ENCODE data around the gene FABP2. TPM values are rescaled to one million over a fixed set of nuclear protein-coding genes. Genes with fewer than 3 reads are reported as not detected.

FABP2 gene
- total RNA-seq, 1 donor from 2014 or later = not detected

DNA sequence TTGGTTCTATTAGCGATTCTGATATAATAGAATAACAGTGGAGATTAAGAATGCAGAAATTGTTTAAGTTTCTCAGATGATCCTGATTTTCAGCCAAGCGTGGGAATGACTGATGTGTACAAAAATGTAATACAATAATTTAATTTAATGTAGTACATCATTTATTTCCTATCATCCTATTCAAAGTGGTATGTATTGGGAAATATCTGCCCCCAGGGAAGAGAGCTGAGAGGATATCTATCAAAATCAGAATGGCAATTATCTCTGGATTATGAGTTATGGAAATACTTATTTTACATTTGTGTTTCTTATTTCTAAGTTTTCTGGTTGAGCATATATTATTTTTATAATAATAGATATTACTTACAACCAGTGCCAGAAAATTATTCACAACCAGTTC lies 3.9 kb downstream of the FABP2 start:
- DNase-seq (no peak), ATAC-seq (ENCODE audit: poor library complexity) (no peak)
- intact Hi-C loops (cut with DNase I) = loop anchor here (10.0 kb wide), 1 partner anchor 177 kb away; no protein-coding TSS in a partner anchor

DNA sequence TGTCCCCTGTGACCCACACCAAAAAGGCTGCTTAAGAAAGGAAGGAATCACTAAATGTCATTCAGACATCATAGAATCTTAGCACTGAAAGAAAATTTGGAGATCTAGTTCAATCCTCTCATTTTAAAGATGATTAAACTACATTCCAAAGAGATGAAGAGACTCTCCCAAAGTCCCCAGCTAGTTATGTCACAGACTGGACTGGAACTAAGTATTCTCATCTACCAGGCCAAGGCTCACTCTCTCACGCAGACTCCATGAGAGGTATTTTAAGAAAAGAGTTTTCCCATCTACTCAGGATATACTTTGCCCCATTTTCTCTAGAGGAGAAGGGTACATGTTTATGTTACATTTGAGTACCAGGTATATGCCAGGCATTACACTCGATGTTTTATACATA lies 6.9 kb downstream of the FABP2 start:
- ATAC-seq (ENCODE audit: poor library complexity) (no peak), DNase-seq (no peak)
- intact Hi-C loops (cut with DNase I) = loop anchor here (10.0 kb wide), 1 partner anchor 180 kb away; no protein-coding TSS in a partner anchor

DNA sequence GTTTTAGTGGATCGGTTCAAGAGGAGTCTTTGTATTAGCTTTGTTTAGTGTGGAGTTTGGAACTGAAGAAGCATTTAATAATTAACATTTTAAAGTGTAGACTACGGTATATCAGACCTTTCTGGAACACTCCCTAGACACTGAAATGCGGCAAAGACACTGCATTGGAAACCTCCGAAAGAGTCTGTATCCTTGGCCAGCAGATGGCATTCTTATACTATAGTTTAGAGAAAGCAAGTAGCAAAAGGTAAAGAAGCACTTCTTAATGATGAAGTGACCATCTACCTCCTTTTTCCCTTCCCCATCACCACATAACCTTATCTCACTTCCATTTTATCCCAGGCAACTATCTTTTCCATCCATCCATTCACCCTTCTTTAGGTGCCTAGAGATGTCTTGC lies 7.6 kb downstream of the FABP2 start:
- ATAC-seq (ENCODE audit: poor library complexity) (peak; percentile 88), DNase-seq (no peak)
- intact Hi-C loops (cut with DNase I) = loop anchor here (5.0 to 10.0 kb wide), 2 partner anchors 180 to 738 kb away; no protein-coding TSS in a partner anchor

DNA sequence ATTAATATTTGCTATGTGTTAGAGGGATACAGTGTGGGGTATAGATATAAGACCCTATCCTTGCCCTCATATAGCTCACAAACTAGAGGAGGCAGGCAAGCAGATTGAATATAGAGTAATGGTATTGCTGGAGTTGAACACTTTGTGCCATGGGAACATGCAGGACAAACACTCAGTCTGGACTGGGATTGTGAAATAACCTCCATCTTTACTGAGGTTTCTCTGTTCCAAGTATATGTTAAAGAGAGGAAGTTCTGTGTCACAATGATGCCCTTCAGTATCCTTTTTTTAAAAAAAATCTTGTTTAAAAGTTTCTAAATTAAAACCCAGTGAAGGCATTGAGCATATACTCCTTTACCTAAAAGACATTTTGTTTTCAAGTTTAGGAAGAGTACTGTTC lies 8.7 kb downstream of the FABP2 start:
- intact Hi-C loops (cut with DNase I) = loop anchor here (5.0 to 10.0 kb wide), 2 partner anchors 182 to 739 kb away; no protein-coding TSS in a partner anchor
- DNase-seq (no peak), ATAC-seq (ENCODE audit: poor library complexity) (no peak)

DNA sequence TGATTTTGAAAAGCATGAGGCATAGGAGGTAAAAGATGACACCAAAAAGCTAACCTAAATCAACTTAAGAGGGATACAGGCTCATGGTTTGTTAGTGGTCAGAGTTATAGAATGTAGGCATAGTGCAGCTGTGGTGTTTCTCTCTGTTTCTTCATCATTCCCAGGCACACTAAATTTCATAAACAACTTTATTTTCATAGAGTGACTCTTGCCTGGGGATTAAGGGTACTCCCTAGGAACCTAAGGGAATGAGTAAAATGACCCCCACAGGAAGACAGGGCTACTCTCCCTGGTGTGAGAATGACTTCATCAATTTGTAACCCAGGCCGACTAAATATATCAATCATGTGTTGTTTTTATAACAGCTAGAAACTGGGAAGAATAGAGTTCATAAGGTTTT lies 11.1 kb downstream of the FABP2 start:
- intact Hi-C loops (cut with DNase I) = loop anchor here (5.0 to 10.0 kb wide), 2 partner anchors 184 to 741 kb away; no protein-coding TSS in a partner anchor
- DNase-seq (no peak), ATAC-seq (ENCODE audit: poor library complexity) (no peak)

DNA sequence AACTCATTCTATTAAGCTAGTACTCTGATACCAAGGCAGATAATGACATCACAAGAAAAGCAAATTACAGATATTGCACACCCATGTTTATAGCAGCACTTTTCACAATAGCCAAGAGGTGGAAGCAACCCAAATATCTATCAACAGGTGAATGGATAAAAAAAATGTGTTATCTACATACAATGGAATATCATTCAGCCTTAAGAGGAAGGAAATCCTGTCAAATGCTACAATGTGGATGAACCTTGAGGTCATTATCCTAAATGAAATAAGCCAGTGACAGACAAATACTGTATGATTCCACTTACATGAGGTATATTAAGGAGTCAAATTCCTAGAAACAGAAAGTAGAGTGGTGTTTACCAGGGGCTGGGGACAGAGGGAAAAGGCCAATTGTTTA lies 14.3 kb downstream of the FABP2 start:
- DNase-seq (no peak), ATAC-seq (ENCODE audit: poor library complexity) (no peak)
- intact Hi-C loops (cut with DNase I) = loop anchor here (10.0 kb wide), 1 partner anchor 317 kb away; the partner anchor contains the start of gene PDE5A

DNA sequence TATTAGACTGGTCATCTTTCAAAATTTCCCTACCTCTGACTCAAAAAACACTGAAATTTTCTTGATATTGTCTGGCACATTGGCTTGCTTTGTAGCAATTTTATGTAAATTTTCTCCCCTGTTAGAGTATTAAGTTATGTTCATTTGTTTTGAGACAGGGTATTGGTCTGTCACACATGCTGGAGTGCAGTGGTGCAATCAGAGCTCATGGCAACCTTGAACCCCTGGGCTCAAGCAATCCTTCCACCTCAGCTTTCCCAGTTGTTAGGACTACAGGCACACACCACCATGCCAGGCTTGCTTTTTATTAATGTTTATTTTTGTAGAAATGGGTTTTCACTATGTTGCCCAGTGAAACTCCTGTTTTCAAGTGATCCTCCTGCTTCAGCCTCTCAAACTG lies 17.5 kb downstream of the FABP2 start:
- intact Hi-C loops (cut with DNase I) = loop anchor here (10.0 kb wide), 1 partner anchor 320 kb away; the partner anchor contains the start of gene PDE5A
- ATAC-seq (ENCODE audit: poor library complexity) (no peak), DNase-seq (no peak)

DNA sequence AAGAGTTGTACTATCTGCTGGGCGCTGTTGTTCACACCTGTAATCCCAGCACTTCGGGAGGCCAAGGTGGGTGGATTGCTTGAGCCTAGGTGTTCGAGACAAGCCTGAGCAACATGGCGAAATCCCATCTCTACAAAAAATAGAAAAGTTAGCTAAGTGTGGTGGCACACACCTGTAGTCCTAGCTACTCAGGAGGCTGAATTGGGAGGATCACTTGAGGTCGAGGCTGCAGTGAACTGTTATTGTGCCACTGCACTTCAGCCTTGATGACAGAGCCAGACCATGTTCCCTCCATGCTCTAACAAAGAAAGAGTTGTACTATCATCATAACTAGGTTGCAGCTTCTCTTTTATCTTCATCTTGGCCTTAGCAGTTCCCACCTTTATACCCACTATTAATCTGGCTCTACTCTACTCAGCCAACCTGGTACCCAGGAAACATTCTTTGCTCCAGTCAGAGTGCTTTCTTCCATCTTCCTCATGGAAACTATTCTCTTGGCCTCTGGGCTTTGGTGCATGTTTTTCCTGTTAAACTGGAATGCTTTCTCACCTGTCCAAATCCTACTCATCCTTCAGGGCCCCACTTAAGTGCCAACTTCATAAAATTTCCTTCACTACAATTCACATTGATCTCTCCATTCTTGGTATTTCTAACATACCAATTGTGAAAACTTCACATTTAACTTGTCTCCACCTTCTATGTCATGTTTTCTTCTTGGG lies 18.2 kb downstream of the FABP2 start:
- intact Hi-C loops (cut with DNase I) = loop anchor here (10.0 kb wide), 1 partner anchor 321 kb away; the partner anchor contains the start of gene PDE5A
- ATAC-seq (ENCODE audit: poor library complexity) = no peak

DNA sequence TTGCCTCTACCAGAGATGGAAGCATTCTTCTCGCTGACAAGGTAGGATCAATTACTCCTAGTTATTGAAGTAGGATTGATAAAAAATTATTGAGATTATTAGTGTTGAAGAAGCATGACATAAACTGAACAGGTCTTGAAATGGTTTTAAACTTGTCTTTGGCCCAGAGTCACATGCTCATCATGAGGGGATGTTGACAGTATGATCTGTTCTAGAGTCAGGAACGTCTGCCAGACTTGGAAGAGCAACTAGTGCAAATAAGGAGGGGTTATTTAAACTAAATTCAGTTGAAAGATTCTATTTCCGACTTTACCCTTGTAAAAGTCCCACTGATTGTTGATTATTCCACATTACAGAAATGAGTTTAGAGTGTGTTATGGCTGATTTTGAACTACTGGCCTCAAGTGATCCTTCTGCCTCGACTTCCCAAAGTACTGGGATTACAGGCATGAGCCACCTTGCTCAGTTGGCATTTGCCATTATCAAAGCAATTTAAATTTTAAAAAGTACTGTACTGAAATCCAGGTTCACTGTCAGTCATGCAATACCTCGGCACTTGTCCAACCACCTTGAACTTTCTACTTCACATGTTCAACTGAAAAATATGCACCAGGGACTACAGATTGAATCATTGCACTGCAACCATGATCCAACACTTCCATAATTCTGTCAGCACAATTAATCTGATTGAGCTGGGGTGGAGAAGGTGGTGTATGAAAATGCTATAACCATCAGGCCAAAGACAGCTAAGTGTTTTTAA lies 19.7 kb downstream of the FABP2 start:
- ATAC-seq (ENCODE audit: poor library complexity) (no peak), DNase-seq (no peak)
- intact Hi-C loops (cut with DNase I) = loop anchor here (10.0 kb wide), 1 partner anchor 323 kb away; the partner anchor contains the start of gene PDE5A

More for the DNA sequence above, 18.2 kb downstream of the FABP2 start:
- DNase-seq = no peak

DNA sequence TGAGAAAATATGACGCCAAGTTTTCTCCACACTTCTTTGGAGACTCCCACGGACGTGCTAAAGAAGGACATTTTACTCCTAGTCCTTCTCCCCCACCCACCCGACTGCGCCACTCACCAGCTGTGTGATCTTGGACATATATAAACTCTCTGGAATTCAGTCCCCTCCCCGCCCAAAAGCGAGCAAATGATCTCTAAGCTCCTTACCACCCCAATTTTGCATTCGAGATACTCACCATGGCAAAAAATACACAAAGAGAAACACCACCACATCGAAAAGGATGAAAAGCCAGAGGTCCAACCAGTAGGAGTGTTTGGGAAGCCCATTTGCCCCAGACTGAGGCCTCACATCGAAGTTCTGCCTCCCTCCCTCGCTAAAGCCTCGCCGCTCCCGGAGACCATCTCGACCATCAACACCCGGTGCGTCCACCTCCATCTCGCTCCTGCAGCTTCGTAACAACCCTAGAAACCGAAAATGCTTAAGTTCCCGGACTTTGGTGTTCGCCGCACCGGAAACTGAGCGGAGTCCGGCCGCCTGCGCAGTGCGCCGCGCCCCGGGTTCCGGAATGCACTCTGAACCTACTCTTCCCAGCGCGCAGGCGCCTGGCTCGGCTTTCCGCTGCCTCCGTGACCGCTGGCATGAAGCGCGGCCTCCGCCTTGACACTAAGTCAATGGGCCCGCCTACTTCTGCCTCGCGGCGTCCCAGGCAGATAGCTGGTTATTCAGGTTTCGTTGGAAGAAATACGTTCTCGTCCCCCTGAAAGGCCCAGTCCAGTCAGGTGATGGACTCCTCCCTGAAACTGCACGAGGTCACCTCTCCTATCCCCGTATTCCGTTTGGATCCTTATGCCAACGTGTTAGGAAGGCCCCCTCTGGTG lies 21.6 kb downstream of the FABP2 start:
- peak; percentile 97 for ATAC-seq (ENCODE audit: poor library complexity)
- DNase-seq = peak; percentile 98
- intact Hi-C loops (cut with DNase I) = loop anchor here (10.0 kb wide), 1 partner anchor 324 kb away; the partner anchor contains the start of gene PDE5A

DNA sequence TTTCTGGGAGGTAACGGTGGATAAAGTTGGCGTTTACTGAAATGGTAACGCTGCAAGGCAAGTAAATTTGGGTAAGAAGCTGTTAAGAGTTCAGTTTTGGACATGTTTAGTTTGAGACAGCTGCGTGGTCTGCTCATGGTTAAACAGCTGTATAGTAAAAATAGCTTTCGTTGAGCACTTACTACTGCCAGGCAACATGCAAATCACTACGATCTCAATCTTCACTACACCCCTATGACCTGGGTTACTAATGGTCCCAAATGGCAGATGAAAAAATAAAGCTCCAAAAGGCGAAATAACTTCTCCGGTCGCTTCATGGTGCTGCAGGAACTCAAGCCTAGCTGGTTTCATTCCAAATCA lies 22.2 kb downstream of the FABP2 start:
- intact Hi-C loops (cut with DNase I) = loop anchor here (10.0 kb wide), 1 partner anchor 325 kb away; the partner anchor contains the start of gene PDE5A
- ATAC-seq (ENCODE audit: poor library complexity) (peak; percentile 24), DNase-seq (no peak)

DNA sequence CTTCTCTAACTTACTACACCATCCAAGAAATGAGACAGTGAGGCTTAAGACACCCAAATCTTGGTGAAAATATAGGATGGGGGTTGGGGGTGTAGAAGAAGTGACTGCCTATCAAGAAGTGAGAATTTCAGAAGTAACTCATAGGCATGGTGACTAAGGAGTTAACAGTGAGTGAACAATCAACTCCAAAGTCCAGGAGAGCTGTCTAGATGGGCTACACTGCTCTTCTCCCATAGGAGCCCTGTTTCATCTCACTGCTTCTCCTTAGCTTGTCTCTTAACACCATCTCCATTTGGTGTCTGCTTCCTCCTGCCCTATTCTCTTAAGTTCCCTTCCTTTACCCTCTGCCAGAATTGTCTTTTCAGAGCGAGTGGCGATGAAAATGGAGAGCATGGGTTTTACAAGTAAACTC lies 22.7 kb downstream of the FABP2 start:
- peak; percentile 12 for ATAC-seq (ENCODE audit: poor library complexity)
- intact Hi-C loops (cut with DNase I) = no loop called here
- DNase-seq = no peak

DNA sequence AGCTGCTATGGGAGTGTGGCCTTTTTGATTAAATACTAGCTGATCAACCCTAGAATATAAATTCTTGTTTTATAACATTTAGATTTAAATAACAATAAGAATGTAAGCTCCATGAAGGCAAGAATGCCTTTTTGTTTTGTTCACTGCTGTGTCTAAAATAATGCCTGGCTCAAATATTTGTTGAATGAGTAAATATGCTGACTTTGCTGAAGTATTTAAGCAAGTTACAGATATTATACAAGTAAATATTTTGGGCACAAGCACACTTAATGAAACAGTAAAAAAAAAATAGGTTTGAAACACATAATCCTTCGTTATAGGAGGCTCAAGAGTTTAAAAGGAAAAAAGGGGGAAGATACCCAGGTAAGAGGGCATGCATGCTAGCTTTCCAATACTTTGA lies 24.1 kb downstream of the FABP2 start:
- intact Hi-C loops (cut with DNase I) = no loop called here
- ATAC-seq (ENCODE audit: poor library complexity) = no peak
- DNase-seq = no peak

DNA sequence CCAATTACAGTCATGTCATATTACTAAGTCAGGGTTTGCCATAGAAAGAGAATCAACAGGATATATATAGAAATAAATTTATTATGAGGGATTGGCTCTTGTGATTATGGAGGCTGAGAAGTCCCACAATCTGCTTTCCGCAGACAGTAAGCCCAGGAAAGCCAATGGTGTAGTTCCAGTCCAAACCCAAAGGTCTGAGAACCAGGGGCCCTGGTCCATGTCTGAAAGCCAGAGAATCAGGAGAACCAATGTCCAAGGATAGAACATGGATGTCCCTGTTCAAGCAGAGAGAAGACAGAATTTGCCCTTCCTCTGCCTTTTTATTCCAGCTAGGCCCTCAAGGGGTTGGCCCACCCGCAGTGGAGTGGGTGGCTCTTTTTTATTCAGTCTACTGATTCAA lies 25.6 kb downstream of the FABP2 start:
- ATAC-seq (ENCODE audit: poor library complexity) = no peak
- intact Hi-C loops (cut with DNase I) = no loop called here
- no peak for DNase-seq

DNA sequence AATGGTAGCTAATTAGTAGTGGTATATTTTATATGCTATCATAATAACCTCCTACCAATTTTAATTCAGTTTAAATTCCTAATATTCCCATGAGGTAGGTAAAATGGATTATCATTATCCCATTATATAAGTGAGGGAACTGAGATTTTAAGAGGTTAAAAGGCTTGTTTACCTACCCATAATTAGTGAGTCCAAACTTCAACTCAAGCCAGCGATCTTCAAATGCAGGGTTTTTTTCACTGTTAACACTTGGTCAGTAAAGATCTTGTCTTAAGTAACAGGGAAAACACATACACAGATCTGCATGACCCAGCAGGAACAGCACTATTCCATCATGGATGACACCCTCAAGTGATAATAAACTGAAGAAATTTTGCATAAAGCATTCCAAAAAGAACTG lies 31.3 kb downstream of the FABP2 start:
- ATAC-seq (ENCODE audit: poor library complexity) (no peak), DNase-seq (no peak)
- intact Hi-C loops (cut with DNase I) = no loop called here

DNA sequence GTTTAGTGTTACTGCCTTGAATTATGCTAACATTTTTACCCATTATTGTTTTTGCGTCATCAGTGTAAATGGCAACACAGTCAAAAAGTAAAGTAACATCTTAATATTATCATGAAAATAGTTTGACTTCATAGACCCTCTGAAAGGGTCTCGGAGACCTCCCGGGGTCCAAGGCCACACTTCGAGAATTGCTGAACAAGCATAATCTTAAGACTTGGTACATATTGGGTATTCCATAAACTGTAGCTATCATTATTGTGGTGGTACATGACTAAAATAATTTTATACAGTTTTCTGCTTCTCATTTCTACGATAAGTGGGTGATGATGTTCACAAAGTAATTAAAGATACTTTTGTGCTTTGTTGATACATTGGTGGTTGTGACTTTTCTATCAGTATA lies 32.6 kb downstream of the FABP2 start:
- DNase-seq (no peak), ATAC-seq (ENCODE audit: poor library complexity) (no peak)
- intact Hi-C loops (cut with DNase I) = loop anchor here (5.0 kb wide), 2 partner anchors 247 to 307 kb away; no protein-coding TSS in a partner anchor

DNA sequence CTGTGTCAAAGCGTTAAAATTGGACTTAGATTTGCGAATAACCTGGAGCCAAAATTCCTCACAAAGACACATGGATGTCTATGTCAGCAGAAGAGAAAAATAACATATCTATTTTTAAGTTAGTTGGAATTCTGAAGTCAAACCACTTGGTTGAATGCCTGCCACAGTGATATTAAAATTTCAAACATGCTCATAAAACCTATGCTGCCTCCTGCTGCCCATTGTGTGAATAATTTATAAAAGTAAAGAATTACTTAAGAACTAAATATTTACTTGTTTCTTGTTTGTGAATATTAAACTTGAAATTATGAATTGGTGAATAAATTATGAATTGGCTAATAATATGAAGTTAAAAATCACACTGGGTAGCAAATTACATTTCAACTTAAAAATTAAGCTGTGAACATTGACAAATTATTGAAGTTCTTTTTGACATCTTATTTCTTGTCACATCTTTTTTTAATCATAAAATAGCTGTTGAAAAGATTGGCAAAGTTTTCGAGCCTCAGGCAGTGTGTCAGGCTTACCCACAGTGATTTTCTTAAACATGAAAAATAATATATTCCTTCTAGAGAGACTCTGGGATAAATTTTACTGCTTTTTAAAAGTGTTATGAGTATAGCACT lies 35.4 kb downstream of the FABP2 start:
- DNase-seq (no peak), ATAC-seq (ENCODE audit: poor library complexity) (peak; percentile 77)
- intact Hi-C loops (cut with DNase I) = loop anchor here (5.0 kb wide), 2 partner anchors 244 to 304 kb away; no protein-coding TSS in a partner anchor
